GM20000 (cell line): ENCODE measurements around the gene ABR.
"Not testable (repeated sequence)": the region's sequence is repeated elsewhere in the genome, so short reads cannot be mapped to it uniquely, and the experiment has no call there.

ENCODE experiments used
- DNase-seq: peaks from one replicate; pipeline ENCODE4 v3.0.0; 2012; ENCODE audit warnings: low spot score
- TF ChIP-seq, protein P1 (sequence below): IDR thresholded peaks from 2 replicates; pipeline ENCODE4 v1.5.1; 2012; ENCODE audit warnings: mild to moderate bottlenecking, control low read depth; ENCODE audit errors: extremely low read depth, missing control alignments

ABR gene

DNA sequence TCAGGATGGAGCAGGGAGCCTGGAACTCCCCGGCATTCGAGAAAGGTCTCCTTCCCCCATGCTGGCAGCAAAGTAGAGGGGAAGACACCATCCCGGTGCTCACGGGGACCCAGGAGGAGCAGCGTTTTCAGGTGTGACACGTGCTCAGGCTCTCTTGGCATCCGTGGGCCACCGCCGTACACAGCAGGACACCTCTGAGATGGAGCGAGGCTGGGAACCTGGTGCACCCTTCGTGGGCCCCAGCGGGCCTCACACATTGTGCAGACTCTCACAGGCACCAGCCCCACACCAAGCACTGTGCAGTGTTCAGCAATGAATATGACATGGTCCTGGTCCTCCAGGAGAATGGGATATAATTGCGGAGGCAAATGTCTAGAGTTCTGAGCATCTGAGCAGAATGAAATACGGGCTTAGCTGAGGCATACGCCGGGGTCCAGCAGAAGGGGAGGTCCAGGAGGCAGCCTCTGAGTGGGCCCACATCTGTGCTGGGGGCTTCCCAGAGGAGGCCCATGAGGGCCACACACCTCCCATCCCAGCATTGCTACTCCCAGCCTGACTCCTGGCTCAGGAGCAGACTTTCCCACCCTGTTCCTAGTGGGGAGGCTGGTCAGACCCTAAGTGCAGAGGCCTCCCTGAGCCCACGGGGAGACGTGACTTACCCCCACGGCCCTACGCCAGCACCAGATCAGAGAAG lies 72.6 kb downstream of the ABR start:
- TF ChIP-seq, protein P1, sequence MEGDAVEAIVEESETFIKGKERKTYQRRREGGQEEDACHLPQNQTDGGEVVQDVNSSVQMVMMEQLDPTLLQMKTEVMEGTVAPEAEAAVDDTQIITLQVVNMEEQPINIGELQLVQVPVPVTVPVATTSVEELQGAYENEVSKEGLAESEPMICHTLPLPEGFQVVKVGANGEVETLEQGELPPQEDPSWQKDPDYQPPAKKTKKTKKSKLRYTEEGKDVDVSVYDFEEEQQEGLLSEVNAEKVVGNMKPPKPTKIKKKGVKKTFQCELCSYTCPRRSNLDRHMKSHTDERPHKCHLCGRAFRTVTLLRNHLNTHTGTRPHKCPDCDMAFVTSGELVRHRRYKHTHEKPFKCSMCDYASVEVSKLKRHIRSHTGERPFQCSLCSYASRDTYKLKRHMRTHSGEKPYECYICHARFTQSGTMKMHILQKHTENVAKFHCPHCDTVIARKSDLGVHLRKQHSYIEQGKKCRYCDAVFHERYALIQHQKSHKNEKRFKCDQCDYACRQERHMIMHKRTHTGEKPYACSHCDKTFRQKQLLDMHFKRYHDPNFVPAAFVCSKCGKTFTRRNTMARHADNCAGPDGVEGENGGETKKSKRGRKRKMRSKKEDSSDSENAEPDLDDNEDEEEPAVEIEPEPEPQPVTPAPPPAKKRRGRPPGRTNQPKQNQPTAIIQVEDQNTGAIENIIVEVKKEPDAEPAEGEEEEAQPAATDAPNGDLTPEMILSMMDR = no peak
- no peak for DNase-seq

DNA sequence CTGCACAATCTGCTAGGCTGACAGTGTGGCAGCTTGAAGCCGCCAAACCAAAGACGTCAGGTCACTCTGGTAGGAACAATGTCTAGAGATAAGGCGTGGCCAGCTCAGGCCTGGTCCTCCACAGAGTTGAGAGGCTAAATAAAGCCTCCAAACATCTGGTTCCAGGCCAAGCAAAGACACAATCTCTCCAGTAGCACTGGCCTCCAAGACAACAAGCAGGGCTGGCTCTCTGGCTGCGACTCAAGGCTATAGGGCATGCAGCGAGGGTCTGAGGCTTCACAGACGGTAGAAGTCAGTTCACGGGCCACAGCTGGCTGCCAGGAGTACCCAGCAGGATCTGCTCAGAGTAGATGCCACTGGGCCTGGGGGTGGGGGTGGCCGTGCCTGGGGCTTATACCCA lies 75.6 kb downstream of the ABR start:
- TF ChIP-seq, protein P1 = no peak
- DNase-seq = no peak

DNA sequence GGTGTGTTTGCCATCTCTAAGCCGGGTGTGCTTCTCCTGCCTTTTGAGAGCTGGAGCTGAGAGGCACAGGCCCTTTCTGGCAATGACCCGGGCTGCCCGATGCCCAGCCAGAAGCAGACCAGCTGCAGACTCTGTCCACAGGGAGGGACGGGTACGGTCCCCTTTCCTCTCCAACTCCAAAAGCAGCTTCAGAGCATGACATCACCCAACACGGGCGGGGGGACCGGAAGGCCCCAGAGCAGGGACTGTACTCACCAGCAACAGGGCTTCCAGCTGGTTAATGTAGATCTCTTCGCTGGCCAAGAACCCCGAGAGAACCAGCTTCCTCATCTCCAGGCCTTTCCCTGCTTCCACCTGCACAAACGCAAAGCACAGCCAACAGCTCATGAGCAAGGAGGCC lies 79.4 kb downstream of the ABR start:
- TF ChIP-seq, protein P1 = no peak
- DNase-seq = no peak

DNA sequence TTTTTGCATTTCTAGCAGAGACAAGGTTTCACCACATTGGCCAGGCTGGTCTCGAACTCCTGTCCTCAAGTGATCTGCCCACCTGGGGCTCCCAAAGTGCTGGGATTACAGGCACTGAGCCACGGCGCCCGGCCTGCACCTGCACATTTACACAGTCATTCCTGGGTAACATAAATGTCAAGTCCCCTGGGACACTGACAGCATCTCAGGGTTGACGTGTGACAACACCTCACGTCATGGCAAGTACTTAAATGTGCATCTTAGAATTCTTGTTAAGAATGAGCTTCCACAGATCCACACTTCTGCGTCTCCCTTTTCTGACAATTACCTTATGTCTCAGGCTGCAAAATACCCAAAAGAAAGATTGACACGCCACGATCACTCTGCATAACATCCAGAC lies 80.5 kb downstream of the ABR start:
- DNase-seq = no peak
- TF ChIP-seq, protein P1 = no peak

DNA sequence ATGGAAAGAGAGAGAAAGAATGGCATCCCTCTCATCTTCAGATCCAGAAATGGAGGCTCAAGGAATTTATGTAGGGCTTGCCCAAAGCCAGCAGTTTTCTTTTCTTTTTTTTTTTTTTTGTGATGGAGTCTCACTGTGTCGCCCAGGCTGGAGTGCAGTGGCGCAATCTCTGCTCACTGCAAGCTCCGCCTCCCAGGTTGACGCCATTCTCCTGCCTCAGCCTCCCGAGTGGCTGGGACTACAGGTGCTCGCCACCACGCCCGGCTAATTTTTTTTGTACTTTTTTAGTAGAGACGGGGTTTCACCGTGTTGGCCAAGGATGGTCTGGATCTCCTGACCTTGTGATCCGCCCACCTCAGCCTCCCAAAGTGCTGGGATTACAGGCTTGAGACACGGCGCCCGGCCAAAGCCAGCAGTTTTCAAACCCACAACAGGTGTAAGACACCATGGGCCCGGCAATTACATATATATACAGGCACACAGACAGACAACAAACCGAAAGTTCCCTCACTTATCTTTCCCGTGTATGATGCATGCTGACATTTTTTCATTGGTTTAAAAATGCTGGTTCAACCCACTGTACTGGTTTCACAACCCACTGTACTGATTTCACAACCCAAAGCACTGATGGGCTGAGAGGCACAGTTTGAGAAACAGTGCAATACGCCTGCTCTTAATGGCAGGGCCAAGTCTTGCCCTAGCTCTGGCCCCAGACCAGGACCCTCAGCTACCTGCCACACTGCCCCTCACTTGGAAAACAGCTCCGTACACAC lies 81.6 kb downstream of the ABR start:
- DNase-seq = not testable (repeated sequence)

DNA sequence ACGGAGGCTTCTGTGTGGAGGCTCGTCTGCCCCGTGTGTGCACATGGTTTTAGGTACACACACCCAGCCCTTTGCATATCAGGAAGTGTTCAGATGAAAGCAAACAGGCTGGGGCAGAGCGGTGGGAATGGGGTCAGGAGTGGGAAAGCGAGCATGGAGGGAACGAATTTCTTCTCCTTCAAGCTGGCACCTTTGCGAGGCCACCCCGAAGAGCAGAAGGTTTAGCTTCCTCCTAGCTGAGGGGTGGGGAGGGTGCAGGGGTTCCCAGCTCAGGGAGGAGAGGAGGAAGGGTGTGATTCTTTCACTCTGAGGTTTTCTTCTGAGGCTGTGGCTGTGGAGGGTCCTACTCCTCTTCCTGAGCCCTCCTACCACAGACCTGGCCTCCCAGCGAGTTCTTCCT lies 83.6 kb downstream of the ABR start:
- TF ChIP-seq, protein P1 = no peak
- DNase-seq = no peak

DNA sequence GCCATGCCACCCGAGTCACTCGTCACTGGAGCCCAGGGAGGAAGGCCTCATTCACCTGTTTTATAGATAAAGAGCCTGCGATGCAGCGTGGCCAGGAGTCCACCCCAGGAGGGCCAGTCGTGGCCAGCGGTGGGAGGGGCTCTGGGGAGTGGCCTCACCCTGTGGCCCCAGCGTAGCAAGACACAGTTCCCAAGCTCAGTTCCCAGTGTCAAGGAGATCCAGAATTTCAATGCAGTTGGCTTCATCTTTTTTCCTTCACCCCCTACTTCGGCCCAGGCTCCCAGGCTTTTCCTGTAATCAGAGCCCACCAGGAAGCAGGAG lies 84.0 kb downstream of the ABR start:
- DNase-seq = no peak
- TF ChIP-seq, protein P1 = no peak
